Uterus (tissue), 2 donors: ENCODE data around the gene TAPBP.

ENCODE experiments used
- CTCF ChIP-seq, 4 experiments: fragments of 200-600 bp in 2 of 4; fragments of 450-650 bp in 2 of 4; sonication (generic) in 2 of 4; IDR thresholded peaks; one replicate each; pipeline ENCODE4 v1.5.1; 2016 to 2019; ENCODE audit warnings: antibody characterized with exemption in 4 of 4, mild to moderate bottlenecking in 2 of 4, moderate library complexity in 1 of 4
- POLR2A ChIP-seq, 2 donors: fragments of 450-650 bp; IDR thresholded peaks; one replicate each; pipeline ENCODE4 v1.6.1; 2016; ENCODE audit warnings: antibody characterized with exemption in 2 of 2, mild to moderate bottlenecking in 1 of 2, moderate library complexity in 1 of 2

- TF ChIP-seq CTCF (IDR thresholded peaks at IDR 0.05): peak; percentile 26 to 79 (median 62)
- TF ChIP-seq POLR2A (IDR thresholded peaks at IDR 0.05): peak in 1 of 2 donors; percentile 72
These were observed 36.8 kb downstream of the TAPBP start, which contains the start of gene B3GALT4 for GRCh38 chr6:33276864-33277662.
